ENCODE data around the gene KIAA1191.

The KIAA1191 gene

DNA sequence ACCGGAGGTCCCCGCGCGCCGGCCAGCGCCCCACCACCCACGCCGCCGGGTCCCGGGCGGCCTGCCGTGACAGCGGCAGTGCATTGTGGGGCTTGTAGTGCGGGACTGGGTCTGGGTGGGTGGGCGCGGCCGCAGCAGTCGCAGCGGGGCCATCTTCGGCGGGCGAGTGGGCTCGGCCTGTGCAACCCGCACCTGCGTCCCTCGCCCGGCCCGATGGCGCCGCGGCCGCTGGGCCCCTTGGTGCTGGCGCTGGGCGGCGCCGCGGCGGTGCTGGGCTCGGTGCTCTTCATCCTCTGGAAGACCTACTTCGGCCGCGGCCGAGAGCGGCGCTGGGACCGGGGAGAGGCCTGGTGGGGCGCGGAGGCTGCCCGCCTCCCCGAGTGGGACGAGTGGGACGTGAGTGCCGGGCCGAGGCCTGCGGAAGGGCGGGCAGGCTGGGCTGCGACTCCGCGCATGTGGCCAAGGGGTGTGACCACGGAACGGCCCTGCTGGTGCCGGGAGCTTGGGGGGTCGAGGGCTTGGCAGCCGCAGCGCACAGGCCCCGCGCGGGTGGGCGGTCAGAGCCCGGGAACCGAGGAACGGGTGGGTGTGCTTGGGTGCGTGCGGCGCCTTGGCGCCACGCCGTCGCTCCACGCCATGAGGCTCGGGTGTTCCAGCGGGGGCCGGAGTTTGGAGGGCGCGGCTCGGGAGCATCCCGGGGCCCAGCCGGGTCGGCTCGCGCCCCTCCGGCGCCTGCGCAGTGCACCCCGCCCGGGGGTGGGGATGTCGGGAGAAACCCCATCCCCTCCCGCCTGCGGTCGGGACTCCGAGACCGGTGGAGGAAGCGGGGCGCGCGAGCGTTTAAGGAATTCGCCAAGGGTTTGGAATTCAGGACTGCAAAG lies 4.0 kb upstream of the KIAA1191 start, which contains the start of gene ARL10:
TSS of gene ARL10 (plus strand) at position 137 of the 881 bp plus-strand sequence. CDS start at position 214, 77 bp downstream.
- DNase-seq (ENCODE audit: low spot score), result peak; percentile 91

DNA sequence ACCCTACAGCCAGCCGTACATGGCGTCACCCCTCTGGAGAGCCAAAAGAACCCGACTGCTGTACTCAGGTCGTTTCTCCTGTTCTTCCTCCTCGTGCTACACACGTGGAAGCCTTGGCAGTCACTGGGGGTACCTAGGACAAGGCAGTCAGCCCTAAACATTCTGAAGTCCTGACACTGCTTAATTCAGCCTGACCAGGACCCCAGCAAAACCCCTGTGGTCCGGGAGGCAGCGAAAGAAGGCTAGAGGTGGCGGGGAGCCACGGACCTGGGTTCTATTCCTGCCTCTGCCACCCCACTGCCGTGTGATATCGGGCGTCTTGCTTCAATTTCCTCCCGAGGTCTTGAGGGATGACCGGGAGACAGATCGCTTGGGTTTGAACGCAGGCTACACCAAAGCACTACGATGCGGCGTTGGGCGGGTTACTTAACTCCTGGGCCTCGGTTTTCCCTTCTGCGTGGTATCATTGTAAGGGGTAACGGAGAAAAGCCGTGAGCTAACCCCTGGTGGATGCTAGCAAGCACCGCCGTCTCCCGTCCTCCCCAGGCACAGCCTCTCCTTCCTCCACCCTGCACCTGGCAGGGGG lies 3.3 kb upstream of the KIAA1191 start:
- no peak for DNase-seq (ENCODE audit: low spot score)

GRCh38 chr5:176362233-176362490 lies 598 bp upstream of the KIAA1191 start:
- no peak for DNase-seq (ENCODE audit: low spot score)

GRCh38 chr5:176360894-176361436 lies 599 bp downstream of the KIAA1191 start:
- no peak for DNase-seq (ENCODE audit: low spot score)

DNA sequence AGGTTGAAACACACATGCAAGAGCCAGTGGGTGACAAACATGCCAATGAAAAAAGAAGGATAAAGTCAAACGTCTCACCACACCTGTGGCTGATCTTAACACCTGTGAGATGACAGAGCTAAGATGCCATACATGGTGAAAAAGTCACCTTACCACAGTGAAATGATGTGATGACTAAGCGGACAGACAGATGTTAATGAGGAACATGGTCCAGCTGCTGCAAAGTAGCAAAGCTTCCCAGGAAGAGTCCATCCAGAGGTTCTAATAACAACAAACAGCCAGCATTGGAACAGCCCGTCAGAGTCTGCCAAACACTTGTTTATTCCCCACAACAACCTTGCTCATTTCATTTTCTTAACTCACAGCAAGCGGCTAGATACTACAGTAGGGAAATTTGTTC lies 1.9 kb downstream of the KIAA1191 start:
- DNase-seq (ENCODE audit: low spot score), result no peak

GRCh38 chr5:176356179-176356566 lies 5.4 kb downstream of the KIAA1191 start:
- DNase-seq (ENCODE audit: low spot score), result no peak

GRCh38 chr5:176355400-176356178 lies 6.0 kb downstream of the KIAA1191 start:
- DNase-seq (ENCODE audit: low spot score), result no peak

- no peak for DNase-seq (ENCODE audit: low spot score)
Measured at GRCh38 chr5:176353533-176353932, 8.0 kb downstream of the KIAA1191 start.

GRCh38 chr5:176352116-176352878 lies 9.3 kb downstream of the KIAA1191 start:
- no peak for DNase-seq (ENCODE audit: low spot score)

GRCh38 chr5:176350416-176350815 lies 11.1 kb downstream of the KIAA1191 start:
- DNase-seq (ENCODE audit: low spot score), result no peak

DNA sequence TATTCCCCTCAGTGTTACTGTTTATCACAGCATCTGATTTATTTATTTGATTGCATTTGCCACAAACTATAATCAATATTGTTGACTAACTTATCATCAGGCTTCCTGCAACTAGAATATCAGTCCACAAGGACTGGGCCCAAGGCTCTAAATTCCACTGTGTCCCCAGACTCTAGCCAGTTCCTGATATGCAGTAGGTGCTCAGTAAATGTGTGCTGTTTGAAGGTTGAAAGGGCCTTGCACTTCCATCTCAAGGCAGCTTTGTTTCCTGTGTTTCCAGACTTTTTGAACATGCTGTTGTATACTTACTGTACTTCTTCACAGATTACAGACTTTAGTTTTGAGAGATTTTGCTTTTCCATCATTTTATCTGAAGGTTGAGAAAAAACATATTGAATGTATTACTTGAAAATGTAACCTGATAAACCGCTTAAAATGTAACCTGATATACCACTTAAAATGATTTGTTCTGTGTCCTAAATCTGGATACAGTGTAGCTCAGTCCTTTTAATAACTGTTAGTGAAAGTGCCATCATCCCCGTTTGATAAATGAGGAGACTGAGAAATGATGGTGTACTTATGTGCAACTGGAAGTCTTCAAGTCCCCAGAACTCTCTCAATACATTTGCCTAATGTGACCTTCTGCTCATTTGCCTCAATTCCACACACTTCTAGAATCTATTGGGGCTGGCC lies 18.7 kb downstream of the KIAA1191 start:
- DNase-seq (ENCODE audit: low spot score), result no peak

DNA sequence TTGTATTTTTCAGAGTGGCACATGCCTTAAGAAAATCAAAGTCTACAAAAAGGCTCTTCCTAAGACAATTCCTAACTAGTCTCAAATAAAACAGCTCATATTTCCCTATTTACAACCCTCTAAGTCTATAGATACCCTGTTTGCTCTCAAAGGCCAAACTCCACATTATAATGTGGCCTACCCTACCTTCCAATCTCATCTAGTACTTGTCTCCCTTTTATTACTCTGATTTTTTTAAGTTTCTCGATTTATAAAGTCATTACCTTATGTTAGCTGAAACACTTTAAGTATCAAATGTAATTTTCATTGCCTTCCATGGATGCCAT lies 19.4 kb downstream of the KIAA1191 start:
- DNase-seq (ENCODE audit: low spot score), result no peak

DNA sequence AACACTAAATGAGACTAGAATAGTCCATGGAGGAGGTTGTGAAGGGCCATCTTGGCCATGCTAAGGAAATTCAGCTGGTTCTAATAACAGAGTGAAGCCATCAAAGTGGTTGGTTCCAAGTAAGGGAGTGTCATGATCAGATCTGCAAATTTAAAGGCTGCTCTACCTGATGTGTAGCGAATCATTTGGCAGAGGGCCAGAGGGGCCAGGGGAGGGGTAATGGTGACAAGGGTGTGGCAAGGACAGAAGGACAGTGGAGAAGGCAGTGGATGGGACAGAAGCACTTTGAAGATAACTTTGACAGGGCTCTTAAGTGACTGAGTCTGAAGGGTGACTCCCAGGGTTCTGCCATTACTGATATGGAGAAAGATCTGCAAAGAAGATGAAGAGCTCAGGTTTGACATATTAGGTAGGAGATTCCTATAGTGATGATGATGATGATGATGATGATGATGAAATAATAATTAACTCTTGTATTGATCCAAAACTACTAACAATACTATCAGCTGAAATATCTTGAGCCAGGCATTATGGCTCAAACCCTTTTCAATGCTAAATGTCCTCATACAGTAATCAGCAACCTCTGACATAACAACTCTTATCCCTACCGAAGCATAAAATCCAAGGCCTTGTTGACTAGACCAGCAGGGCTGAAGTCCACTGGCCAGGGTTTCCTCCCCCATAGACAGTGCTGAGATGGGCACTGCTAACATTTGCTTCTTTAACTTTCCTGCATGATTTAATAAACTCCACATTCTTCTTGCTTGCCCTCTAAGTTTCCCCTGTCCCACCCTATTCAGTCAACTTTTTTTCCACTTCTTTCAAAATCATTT lies 20.0 kb downstream of the KIAA1191 start:
- no peak for DNase-seq (ENCODE audit: low spot score)

GRCh38 chr5:176339304-176339703 lies 22.3 kb downstream of the KIAA1191 start:
- DNase-seq (ENCODE audit: low spot score), result no peak

GRCh38 chr5:176337913-176338312 lies 23.7 kb downstream of the KIAA1191 start:
- no peak for DNase-seq (ENCODE audit: low spot score)

- DNase-seq (ENCODE audit: low spot score), result no peak
Measured at GRCh38 chr5:176334031-176334770, 27.4 kb downstream of the KIAA1191 start.

- DNase-seq (ENCODE audit: low spot score), result no peak
Measured at GRCh38 chr5:176320577-176320976, 41.0 kb downstream of the KIAA1191 start.

DNA sequence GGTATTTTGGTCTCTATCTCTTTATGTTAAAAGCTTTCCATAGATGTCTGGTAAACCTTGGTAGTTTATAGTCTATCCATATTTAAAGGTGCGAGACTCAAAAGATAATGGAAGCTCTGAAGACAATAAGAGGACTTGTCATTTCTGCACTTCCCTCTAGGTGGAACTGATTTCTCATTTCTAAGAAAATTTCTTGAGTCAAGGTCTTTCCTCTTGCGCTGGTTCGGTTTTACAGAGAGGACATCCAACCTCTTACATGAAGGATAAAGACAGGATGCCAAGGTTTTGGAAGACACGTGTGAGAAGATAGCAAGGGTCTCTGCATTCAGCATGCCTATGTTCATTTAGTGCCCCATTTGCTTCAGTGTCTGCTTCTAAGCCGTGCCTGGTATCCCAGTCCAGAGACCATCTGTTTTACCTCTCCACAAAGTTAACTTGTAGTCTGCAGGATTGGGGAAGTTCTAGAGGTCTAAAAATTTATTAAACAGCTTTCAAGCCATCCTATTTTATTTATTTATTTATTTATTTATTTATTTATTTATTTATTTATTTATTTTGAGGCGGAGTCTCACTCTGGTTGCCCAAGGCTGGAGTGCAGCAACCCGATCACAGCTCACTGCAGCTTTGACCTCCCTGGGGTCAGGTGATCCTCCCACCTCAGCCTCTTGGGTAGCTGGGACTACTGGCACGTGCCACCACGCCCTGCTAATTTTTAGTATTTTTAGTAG lies 41.6 kb downstream of the KIAA1191 start:
- no peak for DNase-seq (ENCODE audit: low spot score)
